ENCODE measurements around the gene TENT4B.

TENT4B gene

GRCh38 chr16:50207652-50208051 lies 54.5 kb downstream of the TENT4B start:
- no peak for TF ChIP-seq RAD21 (IDR thresholded peaks at IDR 0.05; ENCODE audit: low read depth)

GRCh38 chr16:50208460-50208931 lies 55.4 kb downstream of the TENT4B start:
- TF ChIP-seq REST (IDR thresholded peaks at IDR 0.05; ENCODE audit: low read depth) (no peak), CREB1 (IDR thresholded peaks at IDR 0.05; ENCODE audit: low read depth) (no peak), NFIC (IDR thresholded peaks at IDR 0.05) (no peak), ZBTB7A (IDR thresholded peaks at IDR 0.05; ENCODE audit: low read depth) (no peak), USF1 (IDR thresholded peaks at IDR 0.05) (no peak), CEBPB (IDR thresholded peaks at IDR 0.05) (no peak), FOXM1 (IDR thresholded peaks at IDR 0.05; ENCODE audit: borderline replicate concordance, low read depth) (no peak), TCF12 (IDR thresholded peaks at IDR 0.05; ENCODE audit: low read depth) (no peak), EGR1 (IDR thresholded peaks at IDR 0.05) (no peak), RAD21 (IDR thresholded peaks at IDR 0.05; ENCODE audit: low read depth) (no peak), YY1 (IDR thresholded peaks at IDR 0.05; ENCODE audit: low read depth) (no peak)

- TF ChIP-seq CREB1 (IDR thresholded peaks at IDR 0.05; ENCODE audit: low read depth) (no peak), TAF1 (IDR thresholded peaks at IDR 0.05; ENCODE audit: low read depth) (no peak), TEAD4 (IDR thresholded peaks at IDR 0.05) (no peak), YY1 (IDR thresholded peaks at IDR 0.05; ENCODE audit: low read depth) (no peak)
These were observed 56.6 kb downstream of the TENT4B start for GRCh38 chr16:50209546-50210265.

GRCh38 chr16:50210266-50211038 lies 57.3 kb downstream of the TENT4B start:
- TF ChIP-seq CREB1 (IDR thresholded peaks at IDR 0.05; ENCODE audit: low read depth) (no peak), RAD21 (IDR thresholded peaks at IDR 0.05; ENCODE audit: low read depth) (peak; percentile 63)

- TF ChIP-seq YY1 (IDR thresholded peaks at IDR 0.05; ENCODE audit: low read depth): no peak
- no peak for TF ChIP-seq ZBTB7A (IDR thresholded peaks at IDR 0.05; ENCODE audit: low read depth)
- no peak for TF ChIP-seq FOXM1 (IDR thresholded peaks at IDR 0.05; ENCODE audit: borderline replicate concordance, low read depth)
- TF ChIP-seq RAD21 (IDR thresholded peaks at IDR 0.05; ENCODE audit: low read depth): peak; percentile 74
These were observed 60.9 kb downstream of the TENT4B start for GRCh38 chr16:50213939-50214519.

- TF ChIP-seq EGR1 (IDR thresholded peaks at IDR 0.05): no peak
- TF ChIP-seq NFIC (IDR thresholded peaks at IDR 0.05): no peak
- no peak for TF ChIP-seq USF1 (IDR thresholded peaks at IDR 0.05)
These were observed 62.6 kb downstream of the TENT4B start for GRCh38 chr16:50215680-50216079.

GRCh38 chr16:50216231-50216630 lies 63.1 kb downstream of the TENT4B start:
- no peak for TF ChIP-seq ZBTB7A (IDR thresholded peaks at IDR 0.05; ENCODE audit: low read depth)
- TF ChIP-seq MAX (IDR thresholded peaks at IDR 0.05): no peak
- TF ChIP-seq TEAD4 (IDR thresholded peaks at IDR 0.05): no peak
- no peak for TF ChIP-seq TAF1 (IDR thresholded peaks at IDR 0.05; ENCODE audit: low read depth)
- no peak for TF ChIP-seq YY1 (IDR thresholded peaks at IDR 0.05; ENCODE audit: low read depth)
- no peak for TF ChIP-seq REST (IDR thresholded peaks at IDR 0.05; ENCODE audit: low read depth)
- no peak for TF ChIP-seq CREB1 (IDR thresholded peaks at IDR 0.05; ENCODE audit: low read depth)
- TF ChIP-seq RAD21 (IDR thresholded peaks at IDR 0.05; ENCODE audit: low read depth): no peak
- no peak for TF ChIP-seq TCF12 (IDR thresholded peaks at IDR 0.05; ENCODE audit: low read depth)
- TF ChIP-seq CEBPB (IDR thresholded peaks at IDR 0.05): no peak
- TF ChIP-seq NFIC (IDR thresholded peaks at IDR 0.05): no peak
- TF ChIP-seq EP300 (IDR thresholded peaks at IDR 0.05; ENCODE audit: borderline replicate concordance): no peak
